LNCaP clone FGC (cell line): Measurements from ENCODE around the gene PGAM2.
"Not testable (repeated sequence)": the region's sequence is repeated elsewhere in the genome, so short reads cannot be mapped to it uniquely, and the experiment has no call there.

Experiments used
- DNase-seq: peaks from one replicate; pipeline ENCODE4 v3.0.0-alpha.2; 2011; ENCODE audit warnings: low read depth
- H3K4me3 ChIP-seq: 2 replicates; pipeline ENCODE4 v1.5.1; 2011; ENCODE audit warnings: mild to moderate bottlenecking, low read depth, low read length, control low read depth
- CTCF ChIP-seq: IDR thresholded peaks from 2 replicates; pipeline ENCODE4 v1.5.1; 2012; ENCODE audit warnings: mild to moderate bottlenecking; ENCODE audit not compliant: control insufficient read depth, insufficient read depth; ENCODE audit errors: extremely low read depth

The PGAM2 gene

DNA sequence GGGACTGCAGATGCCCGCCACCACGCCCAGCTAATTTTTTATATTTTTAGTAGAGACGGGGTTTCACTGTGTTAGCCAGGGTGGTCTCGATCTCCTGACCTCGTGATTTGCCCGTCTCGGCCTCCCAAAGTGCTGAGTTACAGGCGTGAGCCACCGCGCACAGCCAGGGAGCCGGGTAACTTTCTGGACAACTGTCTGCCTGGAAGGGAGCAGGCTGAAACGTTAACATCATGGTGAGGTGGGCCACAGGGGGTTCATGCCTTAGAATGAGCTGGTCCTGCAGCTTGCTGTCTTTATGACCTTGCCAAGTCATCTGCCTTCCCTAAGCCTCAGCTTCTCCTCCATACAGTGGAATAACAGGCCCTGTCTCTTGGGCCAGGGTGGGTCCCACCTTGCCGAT is 34.0 kb downstream of the PGAM2 start:
- not testable (repeated sequence) for DNase-seq

DNA sequence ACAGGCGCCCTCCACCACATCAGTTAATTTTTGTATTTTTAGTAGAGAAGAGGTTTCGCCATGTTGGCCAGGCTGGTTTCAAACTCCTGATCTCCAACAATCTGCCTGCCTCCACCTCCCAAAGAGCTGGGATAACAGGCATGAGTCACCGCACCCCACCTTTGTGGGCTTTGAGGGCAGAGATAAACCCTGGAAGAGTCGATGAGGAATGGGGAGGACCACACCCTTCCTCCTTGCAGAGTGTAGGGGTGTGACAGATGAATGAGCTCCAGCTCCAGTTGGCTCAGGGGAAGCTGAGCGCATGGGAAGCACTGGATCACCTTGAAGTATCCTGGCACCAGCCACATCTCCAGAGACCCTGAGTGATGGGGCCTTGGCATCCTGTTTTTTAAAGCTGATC is 35.3 kb downstream of the PGAM2 start:
- H3K4me3 ChIP-seq, DNase-seq: not testable (repeated sequence)

More for the DNA sequence above, 34.0 kb downstream of the PGAM2 start:
- not testable (repeated sequence) for H3K4me3 ChIP-seq

- DNase-seq, H3K4me3 ChIP-seq: not testable (repeated sequence)
These were observed 35.9 kb downstream of the PGAM2 start for GRCh38 chr7:44029433-44029832.

- not testable (repeated sequence) for H3K4me3 ChIP-seq, DNase-seq
These were observed 42.4 kb downstream of the PGAM2 start for GRCh38 chr7:44022796-44023467.

DNA sequence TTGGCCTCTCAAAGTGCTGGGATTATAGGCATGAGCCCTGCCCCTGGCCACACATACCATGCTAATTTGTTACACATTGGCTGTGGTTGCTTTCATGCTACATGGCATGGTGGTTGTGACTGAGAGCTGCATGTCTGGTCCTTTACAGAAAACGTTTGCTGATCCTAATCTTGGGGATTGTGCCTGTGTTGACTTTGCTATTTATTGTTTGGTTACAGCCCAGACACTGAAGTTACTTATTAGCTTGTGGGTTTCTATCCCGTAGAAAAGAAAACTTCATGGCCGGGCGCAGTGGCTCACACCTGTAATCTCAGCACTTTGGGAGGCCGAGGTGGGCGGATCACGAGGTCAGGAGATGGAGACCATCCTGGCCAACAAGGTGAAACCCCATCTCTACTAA is 43.3 kb downstream of the PGAM2 start:
- H3K4me3 ChIP-seq, DNase-seq: not testable (repeated sequence)

- not testable (repeated sequence) for H3K4me3 ChIP-seq, DNase-seq
These were observed 45.5 kb downstream of the PGAM2 start for GRCh38 chr7:44019825-44020224.

DNA sequence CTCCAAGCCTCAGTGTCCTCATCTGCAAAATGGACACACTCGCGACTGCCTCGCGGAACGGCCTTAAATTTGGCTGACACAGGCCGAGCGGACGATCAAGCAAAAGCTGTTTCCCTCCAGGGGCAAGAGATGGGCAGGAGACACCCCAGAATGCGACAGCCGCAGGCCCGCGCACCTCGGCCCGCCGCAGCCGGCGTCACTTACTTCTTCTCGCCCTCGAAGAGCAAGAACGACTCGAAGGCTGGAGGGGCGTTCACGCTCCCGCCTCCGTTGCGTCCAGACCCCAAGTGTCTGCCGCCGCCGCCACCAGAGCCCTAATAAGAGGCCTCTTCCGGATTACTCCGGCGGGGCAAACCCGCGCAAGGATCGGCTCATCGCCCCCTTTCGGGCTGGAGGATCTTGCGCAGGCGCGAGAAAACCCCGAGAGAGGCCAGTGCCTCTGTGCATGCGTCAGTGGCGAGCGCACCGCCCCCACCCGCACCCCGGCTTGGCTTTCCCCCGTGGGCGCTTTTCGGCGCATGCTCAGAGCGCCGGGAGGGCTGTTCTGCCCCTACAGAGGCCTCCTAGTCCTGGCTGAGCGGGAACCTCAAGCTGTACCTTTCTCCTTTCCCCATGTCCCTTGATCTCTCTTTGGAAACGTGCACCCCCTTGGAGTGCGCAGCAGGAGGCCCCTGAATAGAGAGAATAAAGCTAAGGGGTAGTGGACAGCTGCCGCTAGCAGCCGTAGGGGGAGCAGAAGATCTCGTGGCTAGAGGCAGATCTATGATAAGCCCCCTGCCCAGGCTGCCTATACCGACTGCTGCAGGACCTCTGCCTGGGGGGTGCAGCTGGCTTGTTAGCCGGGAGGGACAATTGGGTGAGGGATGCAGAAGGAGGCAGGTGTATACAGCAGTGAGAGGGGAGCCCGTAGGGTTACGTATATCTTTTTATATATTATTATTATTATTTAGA is 46.2 kb downstream of the PGAM2 start:
- peak; percentile 79 for TF ChIP-seq CTCF
- peak overlapping the region; percentile 81 for H3K4me3 ChIP-seq
- peak; percentile 69 for DNase-seq

DNA sequence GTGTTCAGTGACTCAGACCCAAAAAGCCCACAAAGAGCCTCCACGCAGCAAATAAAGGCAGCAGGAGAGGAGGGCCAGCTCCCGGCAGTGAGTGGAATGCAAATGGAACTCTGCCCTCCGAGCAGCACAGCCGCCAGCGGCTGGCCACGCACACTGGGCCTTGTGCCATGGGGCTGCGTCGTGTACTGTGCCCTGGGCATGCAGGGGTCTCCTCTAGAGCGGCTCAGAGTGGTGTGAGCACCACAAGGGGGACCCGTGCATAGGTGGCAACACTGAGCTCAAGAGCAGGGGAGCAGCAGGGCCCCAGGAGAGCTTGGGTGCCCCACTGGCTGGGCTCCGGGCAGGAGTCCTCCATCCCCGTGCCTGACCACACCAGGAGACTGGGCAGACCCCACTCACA is 50.3 kb downstream of the PGAM2 start:
- not testable (repeated sequence) for H3K4me3 ChIP-seq, DNase-seq
